ENCODE measurements around the gene MRPS7.
"Not testable (repeated sequence)": the region's sequence is repeated elsewhere in the genome, so short reads cannot be mapped to it uniquely, and the experiment has no call there.

MRPS7 gene

GRCh38 chr17:75285123-75285522, 23.4 kb downstream of the MRPS7 start:
- Histone ChIP-seq H3K36me3 (ENCODE audit: control insufficient read depth, insufficient read depth, low read length) (peaks cover 9% of the 10 kb centered on the region), H3K4me1 (ENCODE audit: control insufficient read depth, insufficient read depth, low read length) (peaks cover 1% of the 10 kb centered on the region), H3K9ac (ENCODE audit: low read length) (no peak overlapping the region), H3K9me3 (ENCODE audit: control insufficient read depth, low read length) (no peaks in the 10 kb centered on the region), H3K4me3 (ENCODE audit: low read length) (no peak overlapping the region), H3K27me3 (ENCODE audit: control insufficient read depth, insufficient read depth, low read length) (no peaks in the 10 kb centered on the region)

DNA sequence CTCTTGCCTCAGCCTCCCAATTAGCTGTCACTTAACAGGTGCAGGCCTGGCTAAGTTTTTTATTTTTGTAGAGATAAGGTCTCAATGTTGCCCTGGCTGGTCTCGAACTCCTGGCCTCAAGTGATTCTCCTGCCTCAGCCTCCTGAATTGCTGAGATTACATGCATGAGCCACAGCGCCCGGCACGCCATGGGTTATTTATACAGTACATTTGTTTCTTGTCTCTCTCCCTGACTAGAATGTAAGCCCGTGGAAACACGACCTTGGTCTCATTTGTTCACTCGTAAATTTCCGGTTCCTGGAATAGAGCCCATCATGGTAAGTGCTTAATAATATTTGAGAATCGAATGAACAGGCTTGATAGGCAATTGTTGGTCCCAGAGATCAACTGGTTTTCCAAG, 25.5 kb downstream of the MRPS7 start:
- H3K9me3 ChIP-seq (ENCODE audit: control insufficient read depth, low read length) = no peaks in the 10 kb centered on the region
- no peak overlapping the region for H3K4me3 ChIP-seq (ENCODE audit: low read length)
- peaks cover 9% of the 10 kb centered on the region for H3K36me3 ChIP-seq (ENCODE audit: control insufficient read depth, insufficient read depth, low read length)
- no peak overlapping the region for H3K9ac ChIP-seq (ENCODE audit: low read length)
- H3K27me3 ChIP-seq (ENCODE audit: control insufficient read depth, insufficient read depth, low read length) = no peaks in the 10 kb centered on the region
- peaks cover 5% of the 10 kb centered on the region for H3K4me1 ChIP-seq (ENCODE audit: control insufficient read depth, insufficient read depth, low read length)

DNA sequence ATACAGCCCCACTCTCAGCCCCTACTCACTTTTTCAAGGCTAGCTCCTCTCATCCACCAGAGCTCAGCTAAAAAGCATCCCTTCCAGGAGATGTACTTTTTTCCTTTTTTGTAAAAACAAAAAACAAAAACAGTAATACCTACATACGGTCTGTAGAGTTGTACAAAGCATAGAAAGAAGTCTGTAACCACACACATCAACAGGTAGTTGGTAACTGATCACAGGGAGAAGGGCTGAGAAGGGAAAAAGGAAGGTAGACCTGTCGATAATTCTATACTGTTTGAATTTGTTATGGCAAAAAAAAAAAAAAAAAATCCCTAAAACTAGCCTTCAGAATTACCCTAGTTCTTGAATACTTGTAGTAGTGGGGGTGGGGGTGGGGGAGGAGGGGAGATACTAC, 26.7 kb downstream of the MRPS7 start:
- Histone ChIP-seq H3K9me3 (ENCODE audit: control insufficient read depth, low read length) (no peaks in the 10 kb centered on the region), H3K36me3 (ENCODE audit: control insufficient read depth, insufficient read depth, low read length) (peaks cover 9% of the 10 kb centered on the region), H3K4me1 (ENCODE audit: control insufficient read depth, insufficient read depth, low read length) (peaks cover 5% of the 10 kb centered on the region), H3K9ac (ENCODE audit: low read length) (peak overlapping the region; percentile 89), H3K4me3 (ENCODE audit: low read length) (no peak overlapping the region), H3K27me3 (ENCODE audit: control insufficient read depth, insufficient read depth, low read length) (no peaks in the 10 kb centered on the region)

DNA sequence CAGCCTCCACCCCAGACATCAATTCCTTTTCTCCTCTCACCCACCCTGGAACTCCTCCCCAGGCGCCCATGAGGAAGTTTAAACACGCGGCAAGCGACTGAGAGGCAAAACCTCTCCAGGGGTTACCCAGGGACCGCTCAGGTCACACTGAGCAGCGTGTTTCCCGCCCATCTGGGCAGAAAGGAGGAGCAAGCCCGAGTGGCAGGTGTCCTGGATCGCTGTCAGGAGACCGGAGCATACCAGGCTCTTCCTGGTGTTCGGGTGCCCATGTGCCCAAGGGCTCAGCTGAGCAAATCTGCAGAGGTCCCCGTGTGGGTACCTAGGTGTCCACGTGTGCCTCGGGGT, 27.1 kb downstream of the MRPS7 start:
- Histone ChIP-seq H3K27me3 (ENCODE audit: control insufficient read depth, insufficient read depth, low read length) (no peaks in the 10 kb centered on the region), H3K9me3 (ENCODE audit: control insufficient read depth, low read length) (no peaks in the 10 kb centered on the region), H3K36me3 (ENCODE audit: control insufficient read depth, insufficient read depth, low read length) (peaks cover 9% of the 10 kb centered on the region), H3K9ac (ENCODE audit: low read length) (peak overlapping the region; percentile 89), H3K4me3 (ENCODE audit: low read length) (peak overlapping the region; percentile 87), H3K4me1 (ENCODE audit: control insufficient read depth, insufficient read depth, low read length) (peaks cover 5% of the 10 kb centered on the region)

DNA sequence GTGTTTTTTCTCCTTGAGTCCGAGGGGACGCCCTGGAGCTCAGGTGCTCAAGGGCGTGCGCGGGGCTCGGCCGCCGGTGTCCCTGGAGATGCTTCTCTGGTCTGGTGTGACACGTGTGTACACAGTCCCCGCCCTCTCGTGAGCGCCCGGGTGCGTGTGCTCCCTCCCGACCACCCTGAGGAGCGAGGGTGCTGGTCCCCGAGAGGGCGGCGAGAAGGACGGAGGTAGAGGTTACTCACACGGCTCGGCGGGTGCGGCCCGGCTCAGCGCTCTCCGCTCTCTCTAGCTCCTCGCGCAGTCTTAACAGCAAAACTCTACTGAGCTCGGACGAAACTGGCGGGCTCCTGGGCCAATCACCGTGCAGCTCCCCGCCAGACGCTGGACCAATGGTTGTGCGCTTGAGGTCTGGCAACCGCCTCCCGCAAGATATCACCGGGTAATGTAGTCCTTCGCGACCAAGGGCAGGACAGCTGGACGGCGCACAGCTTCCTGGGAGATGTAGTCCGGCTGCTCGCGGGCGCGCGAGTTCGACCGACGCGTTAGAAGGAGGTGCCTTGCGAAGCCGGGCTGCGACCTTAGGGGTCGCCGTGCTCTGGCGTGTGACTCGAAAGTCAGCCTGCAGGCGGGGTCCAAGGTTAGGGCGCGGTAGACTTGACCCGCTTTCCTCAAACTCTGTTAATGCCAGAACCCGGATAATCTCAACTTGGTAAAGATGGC, 27.6 kb downstream of the MRPS7 start, which contains the start of gene SLC25A19:
Gene SLC25A19 (minus strand): TSS at position 319 of the 717 bp plus-strand sequence. CDS start 2,669 bp downstream, outside the sequence.
- Histone ChIP-seq H3K36me3 (ENCODE audit: control insufficient read depth, insufficient read depth, low read length) (peaks cover 9% of the 10 kb centered on the region), H3K4me3 (ENCODE audit: low read length) (peak within 1 kb of the TSS; percentile 87), H3K27me3 (ENCODE audit: control insufficient read depth, insufficient read depth, low read length) (no peaks in the 10 kb centered on the region), H3K4me1 (ENCODE audit: control insufficient read depth, insufficient read depth, low read length) (peaks cover 5% of the 10 kb centered on the region), H3K9me3 (ENCODE audit: control insufficient read depth, low read length) (no peaks in the 10 kb centered on the region), H3K9ac (ENCODE audit: low read length) (peak within 1 kb of the TSS; percentile 89)

DNA sequence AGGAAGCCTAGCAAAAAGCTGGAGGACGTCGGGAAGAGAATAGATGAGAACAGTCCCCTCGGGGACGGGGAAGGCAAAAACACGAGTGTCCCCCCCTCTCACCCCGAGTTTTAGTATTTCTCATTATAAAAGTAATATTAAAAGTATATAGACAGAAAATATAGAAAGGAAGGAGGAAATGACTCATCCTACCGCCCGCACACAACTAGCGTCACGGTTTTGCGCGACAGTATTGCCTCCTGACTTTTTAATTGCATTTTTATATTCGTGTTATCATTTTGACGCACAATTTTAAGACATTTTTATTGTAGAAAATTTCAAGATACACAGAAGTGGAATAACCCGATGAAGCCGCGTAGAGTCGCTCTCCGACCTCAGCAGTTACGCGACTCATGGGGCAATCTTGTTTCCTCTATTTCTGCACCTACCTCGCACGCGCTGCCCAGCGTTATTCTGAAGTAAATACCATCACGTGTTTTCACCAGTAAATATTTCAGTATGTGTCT, 28.2 kb downstream of the MRPS7 start:
- no peaks in the 10 kb centered on the region for H3K27me3 ChIP-seq (ENCODE audit: control insufficient read depth, insufficient read depth, low read length)
- H3K4me1 ChIP-seq (ENCODE audit: control insufficient read depth, insufficient read depth, low read length) = peaks cover 5% of the 10 kb centered on the region
- H3K4me3 ChIP-seq (ENCODE audit: low read length) = peak overlapping the region; percentile 87
- no peaks in the 10 kb centered on the region for H3K9me3 ChIP-seq (ENCODE audit: control insufficient read depth, low read length)
- peaks cover 9% of the 10 kb centered on the region for H3K36me3 ChIP-seq (ENCODE audit: control insufficient read depth, insufficient read depth, low read length)
- H3K9ac ChIP-seq (ENCODE audit: low read length) = peak overlapping the region; percentile 89

DNA sequence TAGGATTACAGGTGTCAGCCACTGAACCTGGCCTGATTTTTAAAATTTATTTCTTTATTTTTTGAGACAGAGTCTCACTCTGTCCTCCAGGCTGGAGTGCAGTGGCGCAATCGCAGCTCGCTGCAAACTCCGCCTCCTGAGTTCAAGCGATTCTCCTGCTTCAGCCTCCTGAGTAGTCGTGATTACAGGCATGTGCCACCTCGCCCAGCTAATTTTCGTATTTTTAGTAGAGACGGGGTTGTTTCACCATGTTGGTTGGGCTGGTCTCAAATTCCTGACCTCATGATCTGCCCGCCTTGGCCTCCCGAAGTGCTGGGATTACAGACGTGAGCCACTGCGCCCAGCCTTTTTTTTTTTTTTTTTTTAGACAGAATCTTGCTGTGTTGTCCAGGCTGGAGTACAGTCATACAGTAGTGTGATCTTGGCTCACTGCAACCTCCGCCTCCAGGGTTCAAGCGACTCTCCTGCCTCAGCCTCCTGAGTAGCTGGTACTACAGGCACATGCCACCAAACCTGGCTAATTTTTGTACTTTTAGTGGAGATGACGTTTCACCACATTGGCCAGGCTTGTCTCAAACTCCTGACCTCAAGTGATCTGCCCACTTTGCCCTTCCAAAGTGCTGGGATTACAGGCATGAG, 31.2 kb downstream of the MRPS7 start:
- H3K27me3 ChIP-seq (ENCODE audit: control insufficient read depth, insufficient read depth, low read length); H3K9me3 ChIP-seq (ENCODE audit: control insufficient read depth, low read length); H3K4me1 ChIP-seq (ENCODE audit: control insufficient read depth, insufficient read depth, low read length); H3K36me3 ChIP-seq (ENCODE audit: control insufficient read depth, insufficient read depth, low read length); H3K4me3 ChIP-seq (ENCODE audit: low read length); H3K9ac ChIP-seq (ENCODE audit: low read length): not testable (repeated sequence)

- Histone ChIP-seq H3K4me1 (ENCODE audit: control insufficient read depth, insufficient read depth, low read length) (no peaks in the 10 kb centered on the region), H3K4me3 (ENCODE audit: low read length) (no peak overlapping the region), H3K36me3 (ENCODE audit: control insufficient read depth, insufficient read depth, low read length) (no peaks in the 10 kb centered on the region), H3K27me3 (ENCODE audit: control insufficient read depth, insufficient read depth, low read length) (no peaks in the 10 kb centered on the region), H3K9me3 (ENCODE audit: control insufficient read depth, low read length) (no peaks in the 10 kb centered on the region), H3K9ac (ENCODE audit: low read length) (no peak overlapping the region)
Observed at GRCh38 chr17:75295201-75296158, 33.8 kb downstream of the MRPS7 start.

GRCh38 chr17:75300280-75300679, 38.6 kb downstream of the MRPS7 start:
- Histone ChIP-seq H3K9ac (ENCODE audit: low read length) (no peak overlapping the region), H3K4me1 (ENCODE audit: control insufficient read depth, insufficient read depth, low read length) (no peaks in the 10 kb centered on the region)

DNA sequence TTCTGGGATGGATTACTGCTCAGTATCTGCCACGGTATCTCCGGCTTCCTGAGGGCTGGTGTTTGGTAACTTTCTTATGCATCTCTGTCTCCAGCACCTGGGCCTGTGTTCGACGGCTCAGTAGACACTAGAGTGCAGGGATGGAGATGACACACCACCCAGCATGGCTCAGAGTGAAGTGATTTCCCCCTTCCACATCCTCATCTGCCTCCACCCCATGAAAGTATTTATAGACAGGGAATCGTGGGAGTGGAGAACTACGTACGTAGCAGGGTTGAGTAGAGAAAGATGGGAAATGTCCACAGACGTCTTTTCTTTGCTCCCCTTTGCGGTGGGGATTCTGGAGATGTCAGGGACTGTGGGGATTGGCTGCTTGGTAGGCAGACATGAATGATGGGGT, 39.4 kb downstream of the MRPS7 start:
- Histone ChIP-seq H3K27me3 (ENCODE audit: control insufficient read depth, insufficient read depth, low read length) (no peaks in the 10 kb centered on the region), H3K4me3 (ENCODE audit: low read length) (no peak overlapping the region), H3K4me1 (ENCODE audit: control insufficient read depth, insufficient read depth, low read length) (no peaks in the 10 kb centered on the region), H3K9me3 (ENCODE audit: control insufficient read depth, low read length) (no peaks in the 10 kb centered on the region), H3K9ac (ENCODE audit: low read length) (no peak overlapping the region), H3K36me3 (ENCODE audit: control insufficient read depth, insufficient read depth, low read length) (no peaks in the 10 kb centered on the region)

More at GRCh38 chr17:75300280-75300679, 38.6 kb downstream of the MRPS7 start:
- H3K9me3 ChIP-seq (ENCODE audit: control insufficient read depth, low read length) = no peaks in the 10 kb centered on the region
- H3K36me3 ChIP-seq (ENCODE audit: control insufficient read depth, insufficient read depth, low read length) = no peaks in the 10 kb centered on the region
- H3K4me3 ChIP-seq (ENCODE audit: low read length) = no peak overlapping the region
- H3K27me3 ChIP-seq (ENCODE audit: control insufficient read depth, insufficient read depth, low read length) = no peaks in the 10 kb centered on the region

- H3K9ac ChIP-seq (ENCODE audit: low read length) = no peak overlapping the region
- H3K4me1 ChIP-seq (ENCODE audit: control insufficient read depth, insufficient read depth, low read length) = no peaks in the 10 kb centered on the region
- no peaks in the 10 kb centered on the region for H3K36me3 ChIP-seq (ENCODE audit: control insufficient read depth, insufficient read depth, low read length)
- H3K9me3 ChIP-seq (ENCODE audit: control insufficient read depth, low read length) = no peaks in the 10 kb centered on the region
- no peaks in the 10 kb centered on the region for H3K27me3 ChIP-seq (ENCODE audit: control insufficient read depth, insufficient read depth, low read length)
- H3K4me3 ChIP-seq (ENCODE audit: low read length) = no peak overlapping the region
Observed at GRCh38 chr17:75301502-75302206, 40.0 kb downstream of the MRPS7 start.

Data from mucosa of stomach (tissue), 1 donor.